Stimulated activated CD8-positive, alpha-beta memory T cell treated with anti-CD3 and anti-CD28 coated beads, Interleukin-15, amount 100 ng/mL, for 4 hours (primary cell): Measurements from ENCODE around the gene UVSSA.

Source experiments
- DNase-seq, 2 donors: peaks; one replicate each; pipeline ENCODE4 v3.0.0-alpha.2; 2020; ENCODE audit warnings: low read depth in 2 of 2

Gene UVSSA

GRCh38 chr4:1346781-1347409 lies at the start of gene UVSSA:
TSS of gene UVSSA (plus strand) at chr4:1347208. CDS start at chr4:1348092, 884 bp downstream.
- DNase-seq = peak; percentile 100

- DNase-seq = no peak
Observed at GRCh38 chr4:1297456-1298325, 49.3 kb upstream of the UVSSA start.

GRCh38 chr4:1298461-1298860 lies 48.5 kb upstream of the UVSSA start:
- no peak for DNase-seq

GRCh38 chr4:1299301-1299860 lies 47.6 kb upstream of the UVSSA start:
- DNase-seq = no peak

- DNase-seq = no peak
Observed at GRCh38 chr4:1300466-1301455, 46.2 kb upstream of the UVSSA start.

- no peak for DNase-seq
Observed at GRCh38 chr4:1302159-1302558, 44.8 kb upstream of the UVSSA start.

GRCh38 chr4:1305261-1305711 lies 41.7 kb upstream of the UVSSA start:
- no peak for DNase-seq

GRCh38 chr4:1305781-1306455 lies 41.1 kb upstream of the UVSSA start:
- DNase-seq = no peak

- DNase-seq = no peak
Observed at GRCh38 chr4:1307951-1308735, 38.9 kb upstream of the UVSSA start.

- peak; percentile 24 to 32 for DNase-seq
Observed at GRCh38 chr4:1309261-1310010, 37.6 kb upstream of the UVSSA start.

GRCh38 chr4:1310031-1310795 lies 36.8 kb upstream of the UVSSA start:
- no peak for DNase-seq

- no peak for DNase-seq
Observed at GRCh38 chr4:1310796-1311631, 36.0 kb upstream of the UVSSA start.

- DNase-seq = no peak
Observed at GRCh38 chr4:1312821-1313640, 34.0 kb upstream of the UVSSA start.

- DNase-seq = no peak
Observed at GRCh38 chr4:1315306-1315705, 31.7 kb upstream of the UVSSA start.

GRCh38 chr4:1315836-1316536 lies 31.0 kb upstream of the UVSSA start:
- no peak for DNase-seq

- no peak for DNase-seq
Observed at GRCh38 chr4:1316537-1317168, 30.4 kb upstream of the UVSSA start.
